HT-29 (cell line): ENCODE data around the gene EFCC1. TPM values are rescaled to one million over a fixed set of nuclear protein-coding genes. Genes with fewer than 3 reads are reported as not detected.
"Not testable (repeated sequence)": the region's sequence is repeated elsewhere in the genome, so short reads cannot be mapped to it uniquely, and the experiment has no call there.

Experiments used
- DNase-seq: peaks from one replicate; pipeline ENCODE4 v3.0.0-alpha.2; 2015; ENCODE audit warnings: low spot score
- total RNA-seq: library from RNA; depleted of rRNA; stranded (reverse); fragments of >200 nt; shearing (Covaris generic); gene quantifications from 2 replicates; pipeline ENCODE4 v1.2.3, GENCODE V29; 2014

The EFCC1 gene
- total RNA-seq, 1 experiment from 2014 or later, result 0.25 TPM

GRCh38 chr3:129054605-129055104 is 53.6 kb downstream of the EFCC1 start:
- peak; percentile 57 for DNase-seq

GRCh38 chr3:129056451-129057173 is 55.5 kb downstream of the EFCC1 start:
- DNase-seq, result peak; percentile 33

DNA sequence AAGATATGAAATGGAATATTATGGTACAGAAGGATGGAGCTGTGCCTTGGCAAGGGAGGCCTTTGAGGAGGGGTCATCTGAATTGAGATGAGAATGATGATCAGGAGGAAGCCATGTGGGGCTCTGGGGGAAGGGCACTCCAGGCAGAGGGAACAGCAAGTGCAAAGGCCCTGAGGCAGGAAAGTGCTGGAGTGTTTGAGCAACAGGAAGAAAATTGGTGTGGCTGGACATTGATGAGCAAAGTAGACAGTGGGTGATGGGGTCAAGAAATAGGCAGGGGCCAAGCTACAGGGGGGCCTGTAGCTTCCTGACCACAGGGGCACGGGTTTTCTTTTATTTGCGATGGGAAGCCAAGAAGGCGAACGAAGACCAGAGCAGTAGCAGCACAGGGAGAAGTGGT is 56.1 kb downstream of the EFCC1 start:
- DNase-seq, result no peak

- peak; percentile 29 for DNase-seq
These were observed 57.5 kb downstream of the EFCC1 start for GRCh38 chr3:129058441-129059200.

GRCh38 chr3:129059311-129059958 is 58.3 kb downstream of the EFCC1 start:
- DNase-seq, result no peak

- DNase-seq, result no peak
These were observed 59.3 kb downstream of the EFCC1 start, which contains the start of gene GP9 for GRCh38 chr3:129060276-129061022. TSS of gene GP9 (plus strand) at chr3:129060779. CDS start at chr3:129061740, 961 bp downstream.

GRCh38 chr3:129061023-129061887 is 60.2 kb downstream of the EFCC1 start:
- no peak for DNase-seq

DNA sequence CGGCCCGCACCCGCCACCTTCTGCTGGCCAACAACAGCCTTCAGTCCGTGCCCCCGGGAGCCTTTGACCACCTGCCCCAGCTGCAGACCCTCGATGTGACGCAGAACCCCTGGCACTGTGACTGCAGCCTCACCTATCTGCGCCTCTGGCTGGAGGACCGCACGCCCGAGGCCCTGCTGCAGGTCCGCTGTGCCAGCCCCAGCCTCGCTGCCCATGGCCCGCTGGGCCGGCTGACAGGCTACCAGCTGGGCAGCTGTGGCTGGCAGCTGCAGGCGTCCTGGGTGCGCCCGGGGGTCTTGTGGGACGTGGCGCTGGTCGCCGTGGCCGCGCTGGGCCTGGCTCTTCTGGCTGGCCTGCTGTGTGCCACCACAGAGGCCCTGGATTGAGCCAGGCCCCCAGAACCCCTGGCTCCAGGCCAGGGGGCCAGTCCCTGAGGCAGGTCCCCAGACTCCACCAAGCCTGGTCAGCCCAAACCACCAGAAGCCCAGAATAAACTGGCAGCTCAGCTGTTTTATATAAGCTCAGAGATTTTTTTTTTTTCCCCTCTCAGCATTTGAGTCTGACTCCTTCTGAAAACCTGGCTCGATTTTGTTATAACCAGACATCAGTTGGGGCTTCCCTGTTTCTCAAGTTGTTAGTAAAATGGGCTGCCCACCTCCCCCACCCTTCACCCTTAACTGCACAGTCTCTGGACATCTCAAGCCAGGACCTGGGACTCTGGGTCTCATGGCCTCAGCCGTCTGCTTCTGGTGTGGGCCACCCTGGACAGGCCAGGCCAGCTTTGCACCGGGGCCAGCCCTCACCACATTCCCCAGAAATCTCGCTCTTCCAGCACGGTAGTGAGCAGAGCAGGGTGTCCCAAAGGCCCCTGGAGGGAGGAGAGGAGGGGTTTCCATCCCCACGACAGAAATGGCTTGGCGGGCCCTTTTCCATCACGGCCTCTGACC is 61.1 kb downstream of the EFCC1 start:
- DNase-seq, result no peak

DNA sequence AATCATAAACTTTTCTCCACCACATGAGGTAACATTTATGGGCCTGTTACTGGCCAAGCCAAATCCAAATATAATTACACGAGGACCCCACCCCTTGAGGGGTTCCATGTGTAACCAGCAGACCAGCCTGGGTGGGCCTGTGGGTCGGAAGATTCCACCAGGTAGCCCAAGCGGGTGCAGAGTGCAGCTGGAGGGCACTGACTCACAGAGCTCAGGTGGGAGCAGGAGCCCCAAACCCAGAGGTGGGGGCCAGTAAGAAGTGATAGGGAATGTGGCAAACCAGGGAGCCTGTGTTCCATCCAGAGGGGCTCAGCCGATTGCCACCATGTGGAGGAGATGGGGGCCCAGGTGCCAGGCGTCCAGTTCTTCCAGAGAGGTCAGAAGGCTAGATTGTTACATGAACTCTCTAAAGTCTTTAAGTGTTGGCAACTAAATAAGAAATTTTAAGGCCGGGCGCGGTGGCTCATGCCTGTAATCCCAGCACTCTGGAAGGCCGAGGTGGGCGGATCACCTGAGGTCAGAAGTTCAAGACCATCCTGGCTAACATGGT is 62.1 kb downstream of the EFCC1 start:
- DNase-seq, result no peak

DNA sequence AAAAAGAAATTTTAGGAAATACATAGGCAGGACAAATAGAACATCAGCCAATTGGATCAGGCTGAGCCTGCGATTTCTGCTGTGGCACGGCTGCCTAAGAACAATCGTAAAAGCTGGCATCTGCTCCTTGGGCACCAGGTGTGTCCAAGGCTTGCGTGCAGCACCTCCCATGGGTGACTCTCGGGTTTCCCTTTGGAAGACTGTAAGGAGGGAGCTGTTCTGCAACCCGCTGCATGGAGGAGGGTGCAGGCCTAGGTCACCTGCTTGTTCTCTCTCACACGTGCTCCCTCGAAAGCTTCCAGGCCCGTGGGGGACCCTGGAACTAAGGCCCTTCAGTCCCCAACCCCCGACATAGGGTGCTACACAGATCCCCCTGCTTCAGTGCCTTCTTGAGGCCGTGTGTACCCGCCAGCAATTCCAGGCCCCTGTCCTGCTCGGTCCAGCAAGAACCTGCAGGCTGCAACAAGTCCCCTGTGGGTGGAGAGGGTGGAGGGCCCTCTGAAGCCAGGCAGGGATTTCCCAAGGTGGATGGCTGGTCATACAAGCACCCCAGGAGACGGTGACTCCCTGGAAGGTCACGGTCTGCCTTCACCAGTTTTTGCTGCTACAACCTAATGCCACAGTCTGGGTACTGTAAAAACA is 62.9 kb downstream of the EFCC1 start:
- no peak for DNase-seq

DNA sequence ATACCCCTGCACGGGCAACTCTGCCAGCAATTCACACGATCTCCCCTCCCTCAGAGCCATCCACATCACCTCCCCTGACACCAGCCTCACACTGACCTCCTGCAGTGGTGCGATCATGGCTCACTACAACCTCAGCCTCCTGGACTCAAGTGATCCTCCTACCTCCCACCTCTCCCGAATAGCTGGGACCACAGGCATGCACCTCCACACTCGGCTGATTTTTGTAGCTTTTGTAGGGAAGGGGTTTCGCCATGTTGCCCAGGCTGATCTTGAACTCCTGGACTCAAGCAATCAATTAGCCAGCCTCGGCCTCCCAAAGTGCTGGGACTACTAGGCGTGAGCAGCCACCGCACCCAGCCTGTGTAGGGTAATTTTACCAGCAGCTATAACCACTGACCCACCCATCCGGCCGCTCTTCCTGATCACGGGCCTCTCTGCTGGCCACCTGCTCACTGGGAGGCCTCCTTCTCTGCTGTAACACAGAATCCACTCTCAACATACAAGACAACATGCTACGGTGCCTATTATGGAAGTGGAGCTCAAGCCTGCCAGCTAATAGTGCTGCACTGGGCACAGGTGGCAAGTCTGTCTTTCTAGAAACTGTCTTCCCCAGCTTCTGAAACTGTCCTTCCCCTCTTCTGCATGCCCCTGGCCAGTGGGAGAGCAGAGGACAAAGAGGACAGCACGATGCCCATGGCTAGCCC is 64.1 kb downstream of the EFCC1 start:
- DNase-seq, result no peak

DNA sequence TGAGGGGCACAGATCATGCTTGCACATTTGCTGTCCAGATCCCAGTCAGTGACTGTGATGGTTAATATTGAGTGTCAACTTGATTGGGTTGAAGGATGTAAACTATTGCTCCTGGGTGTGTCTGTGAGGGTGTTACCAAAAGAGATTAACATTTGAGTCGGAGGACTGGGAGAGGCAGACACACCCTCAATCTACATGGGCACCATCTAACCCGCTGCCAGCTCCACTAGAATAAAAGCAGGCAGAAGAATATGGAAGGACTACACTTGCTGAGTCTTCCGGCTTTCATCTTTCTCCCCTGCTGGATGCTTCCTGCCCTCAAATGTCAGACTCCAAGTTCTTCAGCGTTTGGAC is 64.6 kb downstream of the EFCC1 start:
- no peak for DNase-seq

DNA sequence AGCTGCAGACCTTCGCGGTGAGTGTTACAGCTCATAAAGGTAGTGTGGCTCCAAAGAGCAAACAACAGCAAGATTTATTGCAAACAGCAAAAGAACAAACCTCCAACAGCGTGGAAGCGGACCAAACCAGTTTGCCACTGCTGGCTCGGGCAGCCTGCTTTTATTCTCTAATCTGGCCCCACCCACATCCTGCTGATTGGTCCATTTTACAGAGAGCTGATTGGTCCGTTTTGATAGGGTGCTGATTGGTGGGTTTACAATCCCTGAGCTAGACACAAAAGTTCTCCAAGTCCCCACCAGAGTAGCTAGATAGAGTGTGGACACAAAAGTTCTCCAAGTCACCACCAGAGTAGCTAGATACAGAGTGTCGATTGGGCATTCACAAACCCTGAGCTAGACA is 66.6 kb downstream of the EFCC1 start:
- not testable (repeated sequence) for DNase-seq

DNA sequence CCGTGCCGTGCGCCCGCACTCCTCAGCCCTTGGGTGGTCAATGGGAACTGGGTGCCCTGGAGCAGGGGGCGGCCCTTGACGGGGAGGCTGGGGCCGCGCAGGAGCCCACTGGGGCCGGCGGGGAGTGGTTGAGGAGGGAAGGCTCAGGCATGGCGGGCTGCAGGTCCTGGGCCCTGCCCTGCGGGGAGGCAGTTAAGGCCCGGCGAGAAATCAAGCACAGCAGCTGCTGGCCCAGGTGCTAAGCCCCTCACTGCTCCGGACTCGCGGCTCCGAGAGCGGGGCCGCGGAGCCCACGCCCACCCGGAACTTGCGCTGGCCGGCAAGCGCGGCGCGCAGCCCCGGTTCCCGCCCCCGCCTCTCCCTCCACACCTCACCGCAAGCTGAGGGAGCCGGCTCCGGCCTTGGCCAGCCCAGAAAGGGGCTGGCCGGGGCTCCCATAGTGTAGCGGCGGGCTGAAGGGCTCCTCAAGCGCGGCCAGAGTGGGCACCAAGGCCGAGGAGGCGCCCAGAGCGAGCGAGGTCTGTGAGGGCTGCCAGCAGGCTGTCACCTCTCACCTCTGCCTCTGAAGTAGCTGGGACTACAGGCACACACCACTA is 67.3 kb downstream of the EFCC1 start:
- DNase-seq, result no peak

DNA sequence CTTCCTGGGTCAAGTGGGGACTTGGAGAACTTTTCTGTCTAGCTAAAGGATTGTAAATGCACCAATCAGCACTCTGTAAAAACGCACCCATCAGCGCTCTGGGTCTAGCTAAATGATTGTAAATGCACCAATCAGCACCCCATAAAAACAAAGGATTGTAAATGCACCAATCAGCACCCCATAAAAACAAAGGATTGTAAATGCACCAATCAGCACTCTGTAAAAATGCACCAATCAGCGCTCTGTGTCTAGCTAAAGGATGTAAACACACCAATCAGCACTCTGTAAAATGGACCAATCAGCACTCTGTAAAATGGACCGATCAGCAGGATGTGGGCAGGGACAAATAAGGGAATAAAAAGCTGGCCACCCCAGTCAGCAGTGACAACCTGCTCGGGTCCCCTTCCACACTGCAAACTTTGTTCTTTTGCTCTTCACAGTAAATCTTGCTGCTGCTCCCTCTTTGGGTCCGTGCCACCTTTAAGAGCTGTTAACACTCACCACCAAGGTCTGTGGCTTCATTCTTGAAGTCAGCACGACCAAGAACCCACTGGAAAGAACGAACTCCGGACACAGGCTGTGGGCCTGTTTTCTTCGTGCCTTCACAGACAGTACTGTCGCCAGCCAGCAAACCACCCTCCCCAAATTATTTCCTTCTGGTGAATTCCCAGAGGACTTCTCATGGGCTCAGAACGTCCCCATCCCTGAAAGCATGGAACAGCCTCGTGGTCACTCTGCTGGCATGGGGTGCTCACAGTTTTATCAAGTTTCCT is 68.4 kb downstream of the EFCC1 start:
- not testable (repeated sequence) for DNase-seq

DNA sequence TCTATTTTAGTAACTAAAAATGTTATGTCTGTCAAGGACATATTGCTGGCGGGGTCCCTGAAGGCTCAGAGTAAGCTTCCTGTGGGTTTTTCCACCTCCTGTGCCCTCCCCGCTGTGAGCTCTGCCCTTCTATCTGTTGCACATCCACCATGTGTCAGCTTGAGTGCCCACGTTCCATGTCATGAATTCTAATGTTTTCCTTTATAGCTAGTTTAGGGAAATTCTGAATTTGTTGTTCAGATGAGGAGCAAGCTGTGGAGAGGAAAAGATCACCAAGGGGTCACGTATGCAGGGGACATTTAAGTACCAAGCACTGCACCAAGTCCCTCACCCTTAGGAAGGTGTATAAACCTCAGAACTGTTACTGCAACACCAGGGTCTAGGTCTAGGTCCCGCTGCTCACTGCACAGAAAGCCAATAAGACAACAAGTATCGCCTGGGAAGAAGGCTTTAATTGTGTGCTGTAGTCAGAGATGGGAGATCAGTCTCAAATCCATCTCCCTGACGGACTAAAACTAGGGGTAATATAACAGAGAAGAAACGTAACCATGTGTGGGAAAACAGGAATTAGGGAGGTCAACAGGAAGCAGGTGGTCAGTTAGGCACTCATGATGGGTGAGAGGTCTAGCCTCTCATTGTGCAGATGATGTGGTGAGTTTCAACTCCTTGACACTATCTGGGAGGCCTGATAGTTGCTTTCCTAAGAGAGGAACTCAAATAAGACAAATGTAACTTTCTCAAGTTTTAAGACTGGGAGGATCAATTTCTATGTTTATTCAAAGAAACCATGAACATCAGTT is 69.2 kb downstream of the EFCC1 start:
- DNase-seq, result no peak
